GM13976 (cell line): ENCODE results near the gene CFAP97D1.

Experiments
- DNase-seq: peaks from one replicate; pipeline ENCODE4 v3.0.0; 2012; ENCODE audit warnings: low spot score
- in situ Hi-C: fragments of 300-500 bp; cut with MboI; formaldehyde crosslinking; loops from one replicate; pipeline ENCODE4 v1.12.0; 2022; ENCODE audit warnings: low sequenced_read_pairs, mixed read lengths, inconsistent platforms; ENCODE audit not compliant: unreplicated experiment
- TF ChIP-seq, protein P1 (sequence below): IDR thresholded peaks from 2 replicates; pipeline ENCODE4 v1.5.1; 2012; ENCODE audit warnings: borderline replicate concordance, mild to moderate bottlenecking; ENCODE audit not compliant: insufficient read depth; ENCODE audit errors: extremely low read depth, missing control alignments, control extremely low read depth

The CFAP97D1 gene

DNA sequence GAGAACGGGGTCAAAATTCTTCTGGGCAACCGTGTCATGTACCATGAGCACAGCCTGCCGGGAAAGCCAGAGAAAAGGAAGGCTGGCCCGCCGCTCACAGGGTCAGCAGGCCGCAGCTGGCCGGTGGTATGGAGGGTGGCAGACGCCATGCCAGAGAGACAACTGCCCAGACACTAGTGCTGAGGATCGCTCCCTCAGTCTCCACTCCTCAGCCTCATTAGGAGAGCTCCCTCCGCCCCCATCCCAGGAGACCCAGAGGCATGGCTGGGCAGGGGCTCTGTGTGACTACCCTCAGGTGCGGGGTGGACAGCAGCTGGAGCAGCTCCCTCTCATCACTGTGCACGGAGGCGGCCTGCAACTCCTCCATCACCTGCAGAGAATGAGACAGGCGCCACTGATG is 49.5 kb downstream of the CFAP97D1 start:
- DNase-seq = no peak
- in situ Hi-C loops = no loop called here
- TF ChIP-seq, protein P1, sequence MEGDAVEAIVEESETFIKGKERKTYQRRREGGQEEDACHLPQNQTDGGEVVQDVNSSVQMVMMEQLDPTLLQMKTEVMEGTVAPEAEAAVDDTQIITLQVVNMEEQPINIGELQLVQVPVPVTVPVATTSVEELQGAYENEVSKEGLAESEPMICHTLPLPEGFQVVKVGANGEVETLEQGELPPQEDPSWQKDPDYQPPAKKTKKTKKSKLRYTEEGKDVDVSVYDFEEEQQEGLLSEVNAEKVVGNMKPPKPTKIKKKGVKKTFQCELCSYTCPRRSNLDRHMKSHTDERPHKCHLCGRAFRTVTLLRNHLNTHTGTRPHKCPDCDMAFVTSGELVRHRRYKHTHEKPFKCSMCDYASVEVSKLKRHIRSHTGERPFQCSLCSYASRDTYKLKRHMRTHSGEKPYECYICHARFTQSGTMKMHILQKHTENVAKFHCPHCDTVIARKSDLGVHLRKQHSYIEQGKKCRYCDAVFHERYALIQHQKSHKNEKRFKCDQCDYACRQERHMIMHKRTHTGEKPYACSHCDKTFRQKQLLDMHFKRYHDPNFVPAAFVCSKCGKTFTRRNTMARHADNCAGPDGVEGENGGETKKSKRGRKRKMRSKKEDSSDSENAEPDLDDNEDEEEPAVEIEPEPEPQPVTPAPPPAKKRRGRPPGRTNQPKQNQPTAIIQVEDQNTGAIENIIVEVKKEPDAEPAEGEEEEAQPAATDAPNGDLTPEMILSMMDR = no peak

DNA sequence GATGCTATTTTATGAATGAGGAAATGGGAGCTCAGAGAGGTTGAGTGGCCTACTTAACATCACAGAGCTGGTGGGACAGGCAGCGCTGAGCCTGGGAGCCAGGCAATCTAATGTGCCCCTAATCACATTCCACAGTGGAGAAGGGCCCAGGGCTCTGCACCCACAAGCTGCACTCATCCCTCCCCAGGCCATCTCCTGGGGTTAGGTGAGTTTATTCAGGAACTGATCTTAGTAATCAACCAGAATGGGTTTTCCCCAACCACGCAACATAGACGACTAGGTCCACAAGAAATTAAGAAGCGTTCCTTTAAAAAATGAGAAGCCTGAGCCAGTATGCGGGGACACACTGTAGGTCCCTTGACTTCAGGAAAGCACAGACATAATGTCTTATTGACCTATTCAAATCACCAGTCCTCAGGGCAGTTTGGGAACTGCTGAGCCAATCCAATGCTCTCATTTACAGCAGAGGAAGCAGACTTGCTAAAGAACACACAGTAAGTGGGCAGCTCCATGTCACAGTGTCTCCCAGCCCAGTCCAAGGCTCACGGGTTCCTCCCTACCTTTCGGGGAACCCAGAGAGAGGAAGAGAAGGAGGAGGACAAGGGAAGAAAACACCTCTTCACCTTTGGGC is 50.4 kb downstream of the CFAP97D1 start:
- TF ChIP-seq, protein P1 = no peak
- in situ Hi-C loops = no loop called here

DNA sequence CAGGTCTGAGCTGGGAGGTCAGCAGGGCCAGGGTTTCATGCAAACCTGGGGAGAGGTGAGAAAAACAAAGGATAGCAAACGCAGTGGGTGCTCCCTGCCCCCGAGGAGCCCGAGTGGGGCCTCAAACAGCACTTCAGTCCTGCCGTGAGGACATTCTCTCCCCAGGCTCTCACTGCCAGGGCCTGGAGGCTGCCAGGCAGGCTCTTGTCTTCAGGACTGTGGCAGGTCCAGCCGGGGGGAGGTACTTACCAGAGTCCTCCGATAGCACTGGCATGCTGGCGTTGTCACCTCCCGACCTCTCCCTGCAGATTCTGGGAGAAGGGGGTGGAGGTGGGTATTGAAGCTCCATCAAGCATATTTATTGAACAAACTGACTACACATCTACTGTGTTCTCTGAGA is 51.4 kb downstream of the CFAP97D1 start:
- TF ChIP-seq, protein P1 = no peak

More for the DNA sequence above, 50.4 kb downstream of the CFAP97D1 start:
- DNase-seq = no peak

DNA sequence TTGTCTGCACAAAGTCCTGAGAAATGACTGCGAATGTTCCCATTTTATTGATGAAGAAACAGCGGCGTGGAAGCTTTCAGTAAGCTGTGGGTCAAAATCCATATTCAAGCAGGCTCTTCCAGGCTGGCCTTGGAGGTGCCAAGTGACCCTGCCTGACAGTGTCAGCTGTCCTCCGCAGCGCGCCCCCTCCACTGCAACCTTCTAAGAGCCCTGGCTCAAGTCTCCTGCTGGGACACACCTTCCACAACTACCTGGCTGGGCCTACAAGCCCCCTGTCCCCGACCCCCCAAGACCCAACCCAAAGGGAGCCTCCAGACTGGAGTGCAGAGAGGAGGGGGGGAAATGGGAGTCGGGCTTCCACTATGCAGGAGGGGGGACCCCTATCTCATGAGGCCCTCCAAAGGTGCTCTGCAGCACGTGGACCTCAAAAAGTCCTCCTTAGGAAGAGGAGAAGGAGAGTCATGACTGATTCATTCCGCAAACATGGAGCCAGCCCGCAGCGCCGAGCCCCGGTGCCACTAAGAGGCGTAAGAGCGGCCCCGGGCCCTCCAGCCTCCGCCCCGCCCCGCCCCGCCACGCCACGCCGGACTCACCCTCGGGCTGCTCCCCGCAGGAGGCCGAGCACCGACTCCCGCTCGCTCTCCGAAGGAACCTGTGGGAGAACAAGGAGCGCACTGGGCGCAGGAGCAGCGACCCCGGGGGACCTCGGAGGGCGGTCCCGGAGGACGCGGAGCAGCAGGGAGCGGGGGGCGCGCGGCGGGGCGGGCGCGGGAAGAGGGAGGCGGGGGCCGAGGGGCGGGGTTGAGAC is 52.1 kb downstream of the CFAP97D1 start:
- in situ Hi-C loops = no loop called here
- DNase-seq = no peak
- TF ChIP-seq, protein P1 = no peak

More for the DNA sequence above, 51.4 kb downstream of the CFAP97D1 start:
- in situ Hi-C loops = no loop called here
- DNase-seq = no peak

DNA sequence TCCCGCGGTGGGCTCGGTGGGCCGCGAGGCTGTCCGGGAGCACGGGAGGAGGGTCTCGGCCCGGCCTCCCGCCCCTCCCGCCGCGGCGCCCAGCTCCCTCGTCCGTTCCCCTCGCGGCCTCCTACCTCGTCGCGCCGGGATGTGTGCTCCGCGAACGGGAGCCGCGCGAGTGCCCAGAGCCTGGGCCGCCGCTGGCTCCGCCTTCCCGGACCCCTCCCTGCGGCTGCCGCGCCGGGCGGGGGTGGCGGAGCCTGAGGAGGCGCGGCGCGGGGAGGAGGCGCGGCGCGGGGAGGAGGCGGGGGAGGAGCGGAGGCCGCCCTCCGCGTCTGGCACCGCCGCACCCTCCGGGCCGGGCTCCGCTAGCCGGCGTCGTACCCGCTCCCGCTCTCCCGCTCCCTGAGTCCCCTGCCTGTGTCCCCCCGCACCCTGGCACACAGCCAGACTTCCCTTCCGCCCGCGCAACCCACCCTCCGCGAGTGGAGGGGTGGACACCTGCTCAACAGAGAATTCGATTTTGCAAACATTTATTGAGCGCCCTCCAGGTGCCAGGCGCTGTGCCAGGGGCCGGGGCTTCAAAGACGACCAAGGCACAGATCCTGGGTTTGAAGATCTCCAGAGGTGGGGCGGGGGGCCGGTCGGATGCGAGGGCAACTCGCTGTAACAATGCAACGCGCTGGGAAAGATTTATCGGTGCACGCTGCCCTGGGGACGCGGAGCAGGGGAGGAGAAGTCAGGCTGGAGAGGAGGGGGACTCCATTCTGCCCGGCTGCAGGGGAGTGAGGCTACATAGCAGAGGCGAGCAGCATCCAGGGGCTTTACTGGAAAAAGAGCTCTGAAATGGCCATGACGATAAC is 53.0 kb downstream of the CFAP97D1 start, which contains the start of gene MPP3:
Gene MPP3, minus strand, starts transcription at position 171 of the 854 bp plus-strand sequence. CDS start 1,240 bp downstream, outside the sequence.
- TF ChIP-seq, protein P1 = no peak
- peak; percentile 72 for DNase-seq
- in situ Hi-C loops = no loop called here

DNA sequence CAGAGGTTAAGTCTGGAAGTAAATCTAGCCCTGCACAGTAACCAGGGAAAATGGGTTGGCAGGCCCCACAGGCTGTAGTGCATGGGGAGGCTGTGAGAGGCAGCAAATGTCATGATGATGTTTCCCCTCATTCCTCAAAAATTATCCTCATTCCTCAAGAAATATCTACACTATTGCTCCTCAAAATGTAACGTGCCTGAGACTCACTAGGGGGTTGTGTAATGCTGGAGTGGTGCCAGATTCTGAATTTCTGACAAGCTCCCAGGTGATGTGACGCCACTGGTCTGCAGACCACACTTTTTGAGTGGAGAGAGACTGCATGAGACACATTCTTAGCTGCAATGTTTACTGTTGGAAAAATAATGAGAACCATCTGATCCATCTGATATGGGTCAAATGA is 53.9 kb downstream of the CFAP97D1 start:
- no peak for DNase-seq
- TF ChIP-seq, protein P1 = no peak
- in situ Hi-C loops = no loop called here
